ENCODE results near the gene TFEC. TPM values are rescaled to one million over a fixed set of nuclear protein-coding genes. Genes with fewer than 3 reads are reported as not detected.

Gene TFEC
- total RNA-seq, 1 experiment from 2014 or later: not detected

DNA sequence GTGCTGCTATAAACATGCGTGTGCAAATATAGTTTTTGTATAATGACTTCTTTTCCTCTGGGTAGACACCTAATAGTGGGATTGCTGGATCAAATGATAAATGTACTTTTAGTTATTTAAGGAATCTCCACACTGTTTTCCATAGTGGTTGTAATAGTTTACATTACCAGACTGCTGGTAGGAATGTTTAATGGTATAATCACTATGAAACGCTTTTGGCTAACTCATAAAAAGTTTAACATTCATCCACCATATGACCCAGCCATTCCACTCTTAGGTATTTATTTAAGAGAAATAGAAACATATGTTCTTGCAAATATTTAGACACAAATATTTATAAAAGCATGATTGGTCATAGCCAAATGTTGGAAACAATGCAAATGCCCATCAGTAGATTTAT lies 32.1 kb upstream of the TFEC start:
- Histone ChIP-seq H3K79me2 (ENCODE audit: insufficient read depth, low read length) (no peaks in the 10 kb centered on the region), H3K23ac (ENCODE audit: insufficient read length, low read depth, low read length) (no peak overlapping the region), H3K23me2 (ENCODE audit: insufficient read length, low read depth, low read length, poor library complexity, severe bottlenecking) (no peaks in the 10 kb centered on the region), H4K5ac (ENCODE audit: insufficient read length, low read depth, low read length) (no peak overlapping the region), H2BK20ac (ENCODE audit: low read depth, low read length, poor library complexity, severe bottlenecking) (no peak overlapping the region), H2BK5ac (ENCODE audit: insufficient read length, low read length) (no peak overlapping the region), H3K4me2 (ENCODE audit: insufficient read depth, insufficient read length, low read length) (no peak overlapping the region), H3K27ac (ENCODE audit: insufficient read length, low read depth, low read length) (no peak overlapping the region), H3K9me3 (ENCODE audit: control insufficient read depth, low read depth, low read length) (no peaks in the 10 kb centered on the region), H3K4me1 (ENCODE audit: insufficient read depth, low read length) (no peaks in the 10 kb centered on the region), H3T11ph (ENCODE audit: low read length) (no peak overlapping the region), H3K56ac (ENCODE audit: insufficient read length, low read depth, low read length) (no peak overlapping the region), H3K79me1 (ENCODE audit: insufficient read depth, low read depth, low read length, poor library complexity, severe bottlenecking) (no peaks in the 10 kb centered on the region), H2BK15ac (ENCODE audit: low read depth, low read length) (no peak overlapping the region), H3K14ac (ENCODE audit: insufficient read depth, low read length) (no peak overlapping the region), H4K91ac (ENCODE audit: insufficient read length, low read depth, low read length) (no peak overlapping the region), H2BK12ac (ENCODE audit: insufficient read length, low read depth, low read length) (no peak overlapping the region), H4K20me1 (ENCODE audit: control insufficient read depth, insufficient read depth, insufficient read length) (no peaks in the 10 kb centered on the region), H3K9ac (ENCODE audit: extremely low read depth, insufficient read length, low read length) (no peak overlapping the region), H3K27me3 (ENCODE audit: insufficient read depth, low read length) (no peaks in the 10 kb centered on the region), H3K4ac (ENCODE audit: low read depth, low read length) (no peak overlapping the region), H2AK5ac (ENCODE audit: insufficient read length, low read length) (no peak overlapping the region), H4K8ac (replicated peaks; ENCODE audit: insufficient read length, low read depth, low read length) (no peak overlapping the region), H2AFZ (ENCODE audit: low read length) (no peak overlapping the region), H3K18ac (ENCODE audit: insufficient read length, low read depth, low read length) (no peak overlapping the region), H2BK120ac (ENCODE audit: low read depth, low read length, poor library complexity, severe bottlenecking) (no peak overlapping the region)
- H3K9me3 Mint-ChIP-seq: no peaks in the 10 kb centered on the region
- H3K36me3 Mint-ChIP-seq (ENCODE audit: insufficient read depth in 1 of 3, low read depth in 3 of 3): no peaks in the 10 kb centered on the region; a peak in 1 of 7 replicates
- H3K27me3 Mint-ChIP-seq (ENCODE audit: low read depth): no peaks in the 10 kb centered on the region
- TF ChIP-seq, protein P1, sequence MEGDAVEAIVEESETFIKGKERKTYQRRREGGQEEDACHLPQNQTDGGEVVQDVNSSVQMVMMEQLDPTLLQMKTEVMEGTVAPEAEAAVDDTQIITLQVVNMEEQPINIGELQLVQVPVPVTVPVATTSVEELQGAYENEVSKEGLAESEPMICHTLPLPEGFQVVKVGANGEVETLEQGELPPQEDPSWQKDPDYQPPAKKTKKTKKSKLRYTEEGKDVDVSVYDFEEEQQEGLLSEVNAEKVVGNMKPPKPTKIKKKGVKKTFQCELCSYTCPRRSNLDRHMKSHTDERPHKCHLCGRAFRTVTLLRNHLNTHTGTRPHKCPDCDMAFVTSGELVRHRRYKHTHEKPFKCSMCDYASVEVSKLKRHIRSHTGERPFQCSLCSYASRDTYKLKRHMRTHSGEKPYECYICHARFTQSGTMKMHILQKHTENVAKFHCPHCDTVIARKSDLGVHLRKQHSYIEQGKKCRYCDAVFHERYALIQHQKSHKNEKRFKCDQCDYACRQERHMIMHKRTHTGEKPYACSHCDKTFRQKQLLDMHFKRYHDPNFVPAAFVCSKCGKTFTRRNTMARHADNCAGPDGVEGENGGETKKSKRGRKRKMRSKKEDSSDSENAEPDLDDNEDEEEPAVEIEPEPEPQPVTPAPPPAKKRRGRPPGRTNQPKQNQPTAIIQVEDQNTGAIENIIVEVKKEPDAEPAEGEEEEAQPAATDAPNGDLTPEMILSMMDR (conservative IDR thresholded peaks at IDR 0.05): no peak
- no peak overlapping the region for H3K27ac Mint-ChIP-seq
- no peaks in the 10 kb centered on the region for H3K4me1 Mint-ChIP-seq
- no peak for DNase-seq
- no CpG with 5 or more reads among the region's 2 CpGs for WGBS (ENCODE audit: extremely low coverage, insufficient read length, low lambda C conversion rate)
- no peak overlapping the region for H3K4me3 Mint-ChIP-seq

All from H9 (cell line).